Fibroblast of lung (primary cell): Measurements from ENCODE around the gene COL19A1.

ENCODE experiments used
- EZH2 ChIP-seq: IDR thresholded peaks from 2 replicates; pipeline ENCODE4 v1.5.1; 2012; ENCODE audit warnings: low read length, control low read depth, mild to moderate bottlenecking; ENCODE audit errors: missing control alignments
- TF ChIP-seq, protein P1 (sequence below), 2 donors: IDR thresholded peaks in 1 of 2; conservative IDR thresholded peaks in 1 of 2; 1 replicate in 1 of 2; 2 replicates in 1 of 2; pipeline ENCODE4 v1.5.1; 2011 to 2012; ENCODE audit warnings: low read length in 2 of 2, control low read depth in 1 of 2, inconsistent platforms in 1 of 2, low read depth in 1 of 2, mild to moderate bottlenecking in 1 of 2

DNA sequence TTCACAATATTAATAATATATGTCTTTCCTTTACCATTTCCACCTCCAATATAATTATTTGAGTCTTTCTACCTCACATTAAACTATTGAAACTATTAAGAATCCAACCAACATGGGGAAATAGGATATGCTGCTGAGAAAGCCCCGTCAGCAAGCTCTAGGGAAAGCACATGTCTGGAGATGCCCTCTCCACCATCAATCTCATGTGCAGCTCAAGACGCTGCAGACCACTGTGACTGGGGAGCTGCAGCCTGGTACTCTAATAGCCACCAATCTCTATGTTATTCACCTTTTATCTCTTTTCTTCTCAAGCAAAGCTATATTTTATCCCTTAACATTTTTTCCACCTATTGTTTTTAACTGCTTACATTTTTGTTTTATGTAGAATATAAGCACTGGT lies 386.2 kb downstream of the COL19A1 start:
- TF ChIP-seq, protein P1, sequence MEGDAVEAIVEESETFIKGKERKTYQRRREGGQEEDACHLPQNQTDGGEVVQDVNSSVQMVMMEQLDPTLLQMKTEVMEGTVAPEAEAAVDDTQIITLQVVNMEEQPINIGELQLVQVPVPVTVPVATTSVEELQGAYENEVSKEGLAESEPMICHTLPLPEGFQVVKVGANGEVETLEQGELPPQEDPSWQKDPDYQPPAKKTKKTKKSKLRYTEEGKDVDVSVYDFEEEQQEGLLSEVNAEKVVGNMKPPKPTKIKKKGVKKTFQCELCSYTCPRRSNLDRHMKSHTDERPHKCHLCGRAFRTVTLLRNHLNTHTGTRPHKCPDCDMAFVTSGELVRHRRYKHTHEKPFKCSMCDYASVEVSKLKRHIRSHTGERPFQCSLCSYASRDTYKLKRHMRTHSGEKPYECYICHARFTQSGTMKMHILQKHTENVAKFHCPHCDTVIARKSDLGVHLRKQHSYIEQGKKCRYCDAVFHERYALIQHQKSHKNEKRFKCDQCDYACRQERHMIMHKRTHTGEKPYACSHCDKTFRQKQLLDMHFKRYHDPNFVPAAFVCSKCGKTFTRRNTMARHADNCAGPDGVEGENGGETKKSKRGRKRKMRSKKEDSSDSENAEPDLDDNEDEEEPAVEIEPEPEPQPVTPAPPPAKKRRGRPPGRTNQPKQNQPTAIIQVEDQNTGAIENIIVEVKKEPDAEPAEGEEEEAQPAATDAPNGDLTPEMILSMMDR (conservative IDR thresholded peaks at IDR 0.05 in 1 of 2, IDR thresholded peaks at IDR 0.05 in 1 of 2; ENCODE audit: low read depth in 1 of 2, low read length in 2 of 2) = no peak
- TF ChIP-seq EZH2 = no peak
